HL-60 (cell line): Measurements from ENCODE around the gene SLC46A1.

Experiments
- DNase-seq, 2 experiments: peaks; one replicate each; pipeline ENCODE4 v3.0.0-alpha.2; 2010 to 2020; ENCODE audit warnings: low read depth in 1 of 2, low spot score in 1 of 2
- H3K27ac ChIP-seq: fragments of 250-450 bp; sonication (Bioruptor Pico); replicated peaks from 2 replicates; pipeline ENCODE4 v1.5.1; 2020; ENCODE audit warnings: mild to moderate bottlenecking, moderate library complexity
- H3K27me3 ChIP-seq: fragments of 250-450 bp; sonication (Bioruptor Pico); 2 replicates; pipeline ENCODE4 v1.5.1; 2021; ENCODE audit warnings: mild to moderate bottlenecking, moderate library complexity; ENCODE audit not compliant: insufficient read depth, poor library complexity, severe bottlenecking
- H3K4me3 ChIP-seq: replicated peaks from 2 replicates; pipeline ENCODE4 v1.5.1; 2011; ENCODE audit warnings: mild to moderate bottlenecking, control low read depth, low read length; ENCODE audit not compliant: insufficient read depth
- GABPA ChIP-seq: IDR thresholded peaks from 2 replicates; pipeline ENCODE4 v1.6.1; 2012; ENCODE audit warnings: low read depth
- POLR2AphosphoS5 ChIP-seq: IDR thresholded peaks from 2 replicates; pipeline ENCODE4 v1.6.1; 2012; ENCODE audit warnings: low read depth
- SPI1 ChIP-seq: IDR thresholded peaks from 2 replicates; pipeline ENCODE4 v1.6.1; 2012; ENCODE audit warnings: low read depth, mild to moderate bottlenecking, borderline replicate concordance
- TF ChIP-seq, protein P1 (sequence below): IDR thresholded peaks from 2 replicates; pipeline ENCODE4 v1.6.1; 2012; ENCODE audit warnings: low read depth; ENCODE audit not compliant: insufficient replicate concordance
- TF ChIP-seq, protein P2 (sequence below): IDR thresholded peaks from one replicate; pipeline ENCODE4 v1.5.1; 2011; ENCODE audit warnings: low read length, control low read depth, inconsistent platforms; ENCODE audit not compliant: insufficient read depth

The SLC46A1 gene

DNA sequence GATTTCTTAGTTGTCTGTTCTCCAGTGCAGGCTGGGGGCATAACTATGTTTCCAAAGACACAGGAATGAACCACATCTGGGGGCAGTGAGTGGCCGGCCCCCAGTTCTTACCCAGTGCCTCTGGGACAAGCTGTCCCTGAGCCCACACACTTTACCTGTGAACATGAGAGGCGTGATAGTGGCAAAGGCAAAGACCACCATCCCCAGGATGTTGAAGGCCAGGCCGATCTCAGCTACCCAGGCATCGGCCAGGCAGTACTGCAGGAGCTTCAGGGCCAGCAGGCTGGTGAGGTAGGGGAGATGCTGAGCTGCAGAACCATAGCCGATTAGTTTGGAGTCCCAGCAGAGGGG lies 1.6 kb downstream of the SLC46A1 start:
- TF ChIP-seq, protein P1, sequence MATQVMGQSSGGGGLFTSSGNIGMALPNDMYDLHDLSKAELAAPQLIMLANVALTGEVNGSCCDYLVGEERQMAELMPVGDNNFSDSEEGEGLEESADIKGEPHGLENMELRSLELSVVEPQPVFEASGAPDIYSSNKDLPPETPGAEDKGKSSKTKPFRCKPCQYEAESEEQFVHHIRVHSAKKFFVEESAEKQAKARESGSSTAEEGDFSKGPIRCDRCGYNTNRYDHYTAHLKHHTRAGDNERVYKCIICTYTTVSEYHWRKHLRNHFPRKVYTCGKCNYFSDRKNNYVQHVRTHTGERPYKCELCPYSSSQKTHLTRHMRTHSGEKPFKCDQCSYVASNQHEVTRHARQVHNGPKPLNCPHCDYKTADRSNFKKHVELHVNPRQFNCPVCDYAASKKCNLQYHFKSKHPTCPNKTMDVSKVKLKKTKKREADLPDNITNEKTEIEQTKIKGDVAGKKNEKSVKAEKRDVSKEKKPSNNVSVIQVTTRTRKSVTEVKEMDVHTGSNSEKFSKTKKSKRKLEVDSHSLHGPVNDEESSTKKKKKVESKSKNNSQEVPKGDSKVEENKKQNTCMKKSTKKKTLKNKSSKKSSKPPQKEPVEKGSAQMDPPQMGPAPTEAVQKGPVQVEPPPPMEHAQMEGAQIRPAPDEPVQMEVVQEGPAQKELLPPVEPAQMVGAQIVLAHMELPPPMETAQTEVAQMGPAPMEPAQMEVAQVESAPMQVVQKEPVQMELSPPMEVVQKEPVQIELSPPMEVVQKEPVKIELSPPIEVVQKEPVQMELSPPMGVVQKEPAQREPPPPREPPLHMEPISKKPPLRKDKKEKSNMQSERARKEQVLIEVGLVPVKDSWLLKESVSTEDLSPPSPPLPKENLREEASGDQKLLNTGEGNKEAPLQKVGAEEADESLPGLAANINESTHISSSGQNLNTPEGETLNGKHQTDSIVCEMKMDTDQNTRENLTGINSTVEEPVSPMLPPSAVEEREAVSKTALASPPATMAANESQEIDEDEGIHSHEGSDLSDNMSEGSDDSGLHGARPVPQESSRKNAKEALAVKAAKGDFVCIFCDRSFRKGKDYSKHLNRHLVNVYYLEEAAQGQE = no peak
- TF ChIP-seq POLR2AphosphoS5 (no peak), GABPA (no peak), SPI1 (no peak)
- TF ChIP-seq, protein P2, sequence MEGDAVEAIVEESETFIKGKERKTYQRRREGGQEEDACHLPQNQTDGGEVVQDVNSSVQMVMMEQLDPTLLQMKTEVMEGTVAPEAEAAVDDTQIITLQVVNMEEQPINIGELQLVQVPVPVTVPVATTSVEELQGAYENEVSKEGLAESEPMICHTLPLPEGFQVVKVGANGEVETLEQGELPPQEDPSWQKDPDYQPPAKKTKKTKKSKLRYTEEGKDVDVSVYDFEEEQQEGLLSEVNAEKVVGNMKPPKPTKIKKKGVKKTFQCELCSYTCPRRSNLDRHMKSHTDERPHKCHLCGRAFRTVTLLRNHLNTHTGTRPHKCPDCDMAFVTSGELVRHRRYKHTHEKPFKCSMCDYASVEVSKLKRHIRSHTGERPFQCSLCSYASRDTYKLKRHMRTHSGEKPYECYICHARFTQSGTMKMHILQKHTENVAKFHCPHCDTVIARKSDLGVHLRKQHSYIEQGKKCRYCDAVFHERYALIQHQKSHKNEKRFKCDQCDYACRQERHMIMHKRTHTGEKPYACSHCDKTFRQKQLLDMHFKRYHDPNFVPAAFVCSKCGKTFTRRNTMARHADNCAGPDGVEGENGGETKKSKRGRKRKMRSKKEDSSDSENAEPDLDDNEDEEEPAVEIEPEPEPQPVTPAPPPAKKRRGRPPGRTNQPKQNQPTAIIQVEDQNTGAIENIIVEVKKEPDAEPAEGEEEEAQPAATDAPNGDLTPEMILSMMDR = no peak
- no peak overlapping the region for H3K4me3 ChIP-seq
- peaks cover 24% of the 10 kb centered on the region for H3K27me3 ChIP-seq
- no peak overlapping the region for H3K27ac ChIP-seq
- no peak for DNase-seq

DNA sequence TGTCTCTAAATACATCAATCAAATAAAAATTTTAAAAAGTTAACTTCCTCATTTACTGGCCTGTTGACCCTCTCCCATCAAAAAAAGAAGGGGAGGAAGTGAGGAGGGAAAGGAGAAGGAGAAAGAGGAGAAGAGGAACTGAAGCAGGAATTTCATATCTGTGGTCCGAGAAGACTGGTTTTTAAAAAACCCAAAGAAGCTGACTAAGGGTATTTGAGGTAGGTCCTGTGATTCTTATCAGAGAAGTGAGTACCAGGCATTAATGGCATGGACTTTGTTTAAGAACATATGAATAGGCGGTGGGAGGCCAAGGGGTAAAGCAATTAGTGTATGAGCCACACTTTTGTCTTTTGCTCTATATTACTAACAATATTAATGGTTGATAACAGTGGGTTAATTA lies 2.0 kb downstream of the SLC46A1 start:
- Histone ChIP-seq H3K27ac (no peak overlapping the region), H3K4me3 (no peak overlapping the region), H3K27me3 (peaks cover 24% of the 10 kb centered on the region)
- TF ChIP-seq, protein P2 = no peak
- 0 out of 2 replicates have a peak, but pooled peaks have one; percentile 20 for TF ChIP-seq SPI1
- no peak for DNase-seq

DNA sequence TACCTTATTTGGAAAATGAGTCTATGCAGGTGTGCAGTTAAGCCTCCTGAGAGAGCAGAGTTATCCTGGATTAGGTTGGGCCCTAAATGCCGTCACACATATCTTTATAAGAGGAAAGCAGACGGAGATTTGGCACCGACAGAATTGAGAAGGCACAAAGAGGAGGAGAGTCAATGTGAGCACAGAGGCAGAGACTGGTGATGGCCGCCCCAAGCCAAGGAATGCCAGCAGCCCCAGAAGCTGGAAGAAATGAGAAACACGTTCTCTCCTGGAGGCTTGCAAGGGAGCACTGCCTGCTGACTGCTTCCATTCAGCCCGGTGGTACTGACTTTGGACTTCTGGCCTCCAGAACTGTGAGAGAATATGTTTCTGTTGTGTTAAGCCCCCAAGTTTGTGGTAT lies 3.2 kb downstream of the SLC46A1 start:
- H3K4me3 ChIP-seq = no peak overlapping the region
- DNase-seq = no peak
- peaks cover 19% of the 10 kb centered on the region for H3K27me3 ChIP-seq
- no peak overlapping the region for H3K27ac ChIP-seq
- TF ChIP-seq POLR2AphosphoS5 (no peak), SPI1 (no peak), GABPA (no peak)
- TF ChIP-seq, protein P2 = no peak
- TF ChIP-seq, protein P1 = no peak

DNA sequence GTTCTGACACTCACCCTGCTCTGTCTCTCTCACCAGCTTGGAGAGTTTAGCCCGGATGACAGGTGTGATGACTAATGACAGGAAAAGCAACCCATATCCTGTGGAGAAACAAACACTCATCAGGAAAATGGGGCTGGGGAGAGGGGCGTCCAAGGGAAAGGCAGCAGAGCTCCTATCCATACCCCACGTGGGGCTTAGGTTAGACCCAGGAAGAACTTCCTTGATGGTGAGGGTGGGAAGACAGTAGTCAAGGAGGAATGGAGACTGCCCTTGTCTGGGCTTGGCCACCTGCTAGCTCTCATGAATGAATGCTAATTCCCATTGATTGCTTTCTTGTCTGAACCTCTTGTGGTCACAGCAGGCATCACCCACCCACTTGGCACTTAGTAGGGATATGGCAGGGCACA lies 3.8 kb downstream of the SLC46A1 start:
- DNase-seq = no peak
- TF ChIP-seq, protein P1 = no peak
- peaks cover 17% of the 10 kb centered on the region for H3K27me3 ChIP-seq
- no peak overlapping the region for H3K4me3 ChIP-seq
- no peak overlapping the region for H3K27ac ChIP-seq
